ENCODE results near the gene NKIRAS1. TPM values are rescaled to one million over a fixed set of nuclear protein-coding genes. Genes with fewer than 3 reads are reported as not detected.

NKIRAS1 gene
- total RNA-seq, 4 donors from 2014 or later: 25.1 to 42.1 (median 34.7) TPM

- ATAC-seq (no peak), DNase-seq (no peak)
- in situ Hi-C loops (cut with MboI; ENCODE audit: low sequenced_read_pairs in 4 of 4): no loop called here
- no peaks in the 10 kb centered on the region for H3K9me3 ChIP-seq
- intact Hi-C loops (cut with DNase I; ENCODE audit: low total_unique reads): loop anchor here (5.0 kb wide), 2 partner anchors 194 to 544 kb away; partner anchors contain the start of gene THRB
- H3K4me3 ChIP-seq: no peak overlapping the region
- H3K4me1 ChIP-seq: peaks cover 79 to 84% of the 10 kb centered on the region in 2 donors
- H3K27ac ChIP-seq: peak overlapping the region; percentile 90 to 99 (median 95)
- H3K36me3 ChIP-seq: no peaks in the 10 kb centered on the region
- no peak for TF ChIP-seq CTCF (IDR thresholded peaks at IDR 0.05 in 4 of 5, conservative IDR thresholded peaks at IDR 0.05 in 1 of 5)
- no peak for TF ChIP-seq POLR2A (IDR thresholded peaks at IDR 0.05)
- H3K27me3 ChIP-seq: no peaks in the 10 kb centered on the region
These were observed 32.0 kb upstream of the NKIRAS1 start for GRCh38 chr3:23948761-23949160.

GRCh38 chr3:23945913-23946687, 29.3 kb upstream of the NKIRAS1 start:
- in situ Hi-C loops (cut with MboI; ENCODE audit: low sequenced_read_pairs in 4 of 4) (no loop called here), intact Hi-C loops (cut with DNase I; ENCODE audit: low total_unique reads) (loop anchor here (1.0 to 5.0 kb wide), 5 partner anchors 29 to 744 kb away; partner anchors contain the start of genes RPL15 and THRB)
- Histone ChIP-seq H3K4me1 (peaks cover 59 to 61% of the 10 kb centered on the region in 2 donors), H3K4me3 (peak overlapping the region; percentile 67 to 91 (median 75)), H3K27ac (peak overlapping the region; percentile 90 to 99 (median 95)), H3K27me3 (no peaks in the 10 kb centered on the region), H3K9me3 (no peaks in the 10 kb centered on the region), H3K36me3 (no peaks in the 10 kb centered on the region)
- DNase-seq (peak; percentile 95 to 98), ATAC-seq (peak; percentile 68)
- TF ChIP-seq CTCF (IDR thresholded peaks at IDR 0.05 in 4 of 5, conservative IDR thresholded peaks at IDR 0.05 in 1 of 5): peak in 1 of 5 experiments; percentile 6
- peak; percentile 92 to 97 for TF ChIP-seq POLR2A (IDR thresholded peaks at IDR 0.05)

GRCh38 chr3:23945663-23945912, 28.8 kb upstream of the NKIRAS1 start:
- peak overlapping the region; percentile 71 to 81 (median 78) for H3K4me3 ChIP-seq
- DNase-seq: no peak
- no peaks in the 10 kb centered on the region for H3K27me3 ChIP-seq
- H3K27ac ChIP-seq: peak overlapping the region; percentile 90 to 97 (median 94)
- TF ChIP-seq POLR2A (IDR thresholded peaks at IDR 0.05) (peak in 1 of 2 donors; percentile 66), CTCF (IDR thresholded peaks at IDR 0.05 in 4 of 5, conservative IDR thresholded peaks at IDR 0.05 in 1 of 5) (no peak)
- intact Hi-C loops (cut with DNase I; ENCODE audit: low total_unique reads) (loop anchor here (1.0 to 5.0 kb wide), 5 partner anchors 28 to 743 kb away; partner anchors contain the start of genes RPL15 and THRB), in situ Hi-C loops (cut with MboI; ENCODE audit: low sequenced_read_pairs in 4 of 4) (no loop called here)
- ATAC-seq: no peak
- H3K9me3 ChIP-seq: no peaks in the 10 kb centered on the region
- peaks cover 56 to 59% of the 10 kb centered on the region in 2 donors for H3K4me1 ChIP-seq
- H3K36me3 ChIP-seq: no peaks in the 10 kb centered on the region

GRCh38 chr3:23944861-23945662, 28.3 kb upstream of the NKIRAS1 start, which contains the start of gene NR1D2:
NR1D2 (plus strand) TSS chr3:23945286; CDS start chr3:23945579, 293 bp downstream.
- in situ Hi-C loops (cut with MboI; ENCODE audit: low sequenced_read_pairs in 4 of 4) (no loop called here), intact Hi-C loops (cut with DNase I; ENCODE audit: low total_unique reads) (loop anchor here (1.0 to 5.0 kb wide), 5 partner anchors 28 to 743 kb away; partner anchors contain the start of genes RPL15 and THRB)
- peak; percentile 55 to 66 for ATAC-seq
- no peaks in the 10 kb centered on the region for H3K9me3 ChIP-seq
- DNase-seq: peak; percentile 81 to 83
- H3K27me3 ChIP-seq: no peaks in the 10 kb centered on the region
- H3K4me1 ChIP-seq: peaks cover 54 to 55% of the 10 kb centered on the region in 2 donors
- TF ChIP-seq POLR2A (IDR thresholded peaks at IDR 0.05) (peak; percentile 87 to 92), CTCF (IDR thresholded peaks at IDR 0.05 in 4 of 5, conservative IDR thresholded peaks at IDR 0.05 in 1 of 5) (peak in 1 of 5 experiments; percentile 16)
- H3K36me3 ChIP-seq: no peaks in the 10 kb centered on the region
- H3K27ac ChIP-seq: peak within 1 kb of the TSS; percentile 90 to 99 (median 95)
- H3K4me3 ChIP-seq: peak within 1 kb of the TSS; percentile 79 to 91 (median 81)
